NCI-H1417 (cell line): ENCODE results near the gene ASIC2.

Source experiments
- DNase-seq, 3 experiments: peaks; one replicate each; lab custom pipeline; 2025; lab: John Stamatoyannopoulos, UW

Gene ASIC2

GRCh38 chr17:33154869-33155455 is 138.1 kb downstream of the ASIC2 start:
- DNase-seq: peak in 1 of 3 experiments; percentile 72

- DNase-seq: no peak
Measured at GRCh38 chr17:33152783-33153182, 140.3 kb downstream of the ASIC2 start.

GRCh38 chr17:33151565-33151964 is 141.5 kb downstream of the ASIC2 start:
- no peak for DNase-seq

GRCh38 chr17:33145941-33146340 is 147.2 kb downstream of the ASIC2 start:
- DNase-seq: no peak

- DNase-seq: no peak
Measured at GRCh38 chr17:33144837-33145236, 148.3 kb downstream of the ASIC2 start.

GRCh38 chr17:33142705-33143299 is 150.3 kb downstream of the ASIC2 start:
- no peak for DNase-seq

GRCh38 chr17:33140413-33141099 is 152.5 kb downstream of the ASIC2 start:
- DNase-seq: peak; percentile 2 to 79 (median 54)

- no peak for DNase-seq
Measured at GRCh38 chr17:33138627-33139026, 154.5 kb downstream of the ASIC2 start.

- DNase-seq: peak in 1 of 3 experiments; percentile 77
Measured at GRCh38 chr17:33137426-33137825, 155.7 kb downstream of the ASIC2 start.

- no peak for DNase-seq
Measured at GRCh38 chr17:33135691-33136090, 157.4 kb downstream of the ASIC2 start.

- DNase-seq: peak in 2 of 3 experiments; percentile 14 to 95
Measured at GRCh38 chr17:33131620-33132019, 161.5 kb downstream of the ASIC2 start.

GRCh38 chr17:33127706-33128105 is 165.4 kb downstream of the ASIC2 start:
- no peak for DNase-seq

GRCh38 chr17:33126086-33126485 is 167.0 kb downstream of the ASIC2 start:
- DNase-seq: peak in 1 of 3 experiments; percentile 37

GRCh38 chr17:33125552-33125950 is 167.5 kb downstream of the ASIC2 start:
- DNase-seq: peak in 1 of 3 experiments; percentile 85

- DNase-seq: peak in 1 of 3 experiments; percentile 85
Measured at GRCh38 chr17:33124871-33125551, 168.1 kb downstream of the ASIC2 start.

- no peak for DNase-seq
Measured at GRCh38 chr17:33124185-33124584, 168.9 kb downstream of the ASIC2 start.

- no peak for DNase-seq
Measured at GRCh38 chr17:33121756-33122155, 171.3 kb downstream of the ASIC2 start.

GRCh38 chr17:33121272-33121671 is 171.8 kb downstream of the ASIC2 start:
- DNase-seq: no peak

- no peak for DNase-seq
Measured at GRCh38 chr17:33120103-33120502, 173.0 kb downstream of the ASIC2 start.

GRCh38 chr17:33118391-33119075 is 174.6 kb downstream of the ASIC2 start:
- DNase-seq: peak in 1 of 3 experiments; percentile 21

- DNase-seq: no peak
Measured at GRCh38 chr17:33116021-33116551, 177.0 kb downstream of the ASIC2 start.

GRCh38 chr17:33115366-33115765 is 177.7 kb downstream of the ASIC2 start:
- no peak for DNase-seq
